Measurements from ENCODE around the gene CRABP1.
"Not testable (repeated sequence)": the region's sequence is repeated elsewhere in the genome, so short reads cannot be mapped to it uniquely, and the experiment has no call there.

Gene CRABP1

GRCh38 chr15:78374436-78375393 is 34.6 kb downstream of the CRABP1 start:
- no peak for DNase-seq (ENCODE audit: low read depth)

DNA sequence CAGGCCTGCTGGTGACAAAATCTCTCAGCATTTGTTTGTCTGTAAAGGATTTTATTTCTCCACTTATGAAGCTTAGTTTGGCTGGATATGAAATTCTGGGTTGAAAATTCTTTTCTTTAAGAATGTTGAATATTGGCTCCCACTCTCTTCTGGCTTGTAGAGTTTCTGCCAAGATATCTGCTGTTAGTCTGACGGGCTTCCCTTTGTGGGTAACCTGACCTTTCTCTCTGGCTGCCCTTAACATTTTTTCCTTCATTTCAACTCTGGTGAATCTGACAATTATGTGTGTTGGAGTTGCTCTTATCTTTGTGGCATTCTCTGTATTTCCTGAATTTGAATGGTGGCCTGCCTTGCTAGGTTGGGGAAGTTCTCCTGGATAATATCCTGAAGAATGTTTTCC is 40.0 kb downstream of the CRABP1 start:
- not testable (repeated sequence) for DNase-seq (ENCODE audit: low read depth)

DNA sequence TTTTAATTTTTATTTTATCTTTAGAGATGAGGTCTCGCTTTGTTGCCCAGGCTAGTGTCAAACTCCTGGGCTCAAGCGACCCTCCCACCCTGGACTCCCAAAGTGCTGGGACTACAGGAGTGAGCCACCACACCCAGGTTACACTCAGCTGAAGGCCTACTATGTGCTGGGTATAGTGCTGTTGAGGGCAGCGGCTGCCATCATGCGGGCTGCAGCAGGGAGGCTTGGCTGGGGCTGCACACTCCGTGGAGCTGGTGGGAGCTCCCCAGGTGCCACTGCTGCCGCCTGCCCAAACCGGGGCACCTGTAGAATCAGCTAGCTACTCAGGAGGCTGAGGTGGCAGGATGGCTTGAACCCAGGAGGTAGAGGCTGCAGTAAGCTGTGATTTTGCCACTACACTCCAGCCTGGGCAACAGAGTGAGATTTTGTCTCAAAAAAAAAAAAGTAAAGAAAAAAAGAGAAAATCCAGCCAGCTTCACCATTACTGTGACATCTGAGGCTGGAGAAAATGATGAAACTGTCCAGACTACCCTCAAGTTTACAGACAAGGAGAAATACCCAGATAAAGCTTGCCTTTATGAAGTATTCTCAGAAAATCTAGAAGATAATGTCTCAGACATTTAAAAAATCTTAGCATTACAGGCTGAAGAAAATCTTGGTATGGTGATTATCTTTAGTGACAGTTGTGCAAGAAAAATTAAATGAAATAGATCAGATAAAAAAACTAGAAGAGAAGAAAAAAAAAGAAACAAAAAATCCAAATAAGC is 42.1 kb downstream of the CRABP1 start:
- DNase-seq (ENCODE audit: low read depth): no peak

DNA sequence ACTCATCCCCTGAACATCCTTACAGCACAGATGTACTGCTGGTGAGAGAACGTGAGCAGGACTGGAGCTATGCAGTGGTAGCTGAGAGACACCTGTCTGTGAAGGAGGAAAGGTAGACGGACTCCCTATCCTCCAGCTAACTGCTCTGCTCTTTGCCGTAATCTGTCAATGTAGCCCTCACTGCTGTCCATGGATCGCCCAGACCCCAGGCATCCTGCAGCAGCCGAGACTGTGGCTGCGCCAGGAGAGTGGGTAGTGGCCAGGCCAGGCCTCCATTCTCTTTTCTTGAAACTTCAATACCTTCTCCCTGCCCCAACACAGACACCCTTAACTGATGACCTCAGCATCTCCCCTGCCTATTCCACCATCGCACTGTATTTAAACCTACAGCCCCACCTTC is 44.5 kb downstream of the CRABP1 start:
- DNase-seq (ENCODE audit: low read depth): no peak

DNA sequence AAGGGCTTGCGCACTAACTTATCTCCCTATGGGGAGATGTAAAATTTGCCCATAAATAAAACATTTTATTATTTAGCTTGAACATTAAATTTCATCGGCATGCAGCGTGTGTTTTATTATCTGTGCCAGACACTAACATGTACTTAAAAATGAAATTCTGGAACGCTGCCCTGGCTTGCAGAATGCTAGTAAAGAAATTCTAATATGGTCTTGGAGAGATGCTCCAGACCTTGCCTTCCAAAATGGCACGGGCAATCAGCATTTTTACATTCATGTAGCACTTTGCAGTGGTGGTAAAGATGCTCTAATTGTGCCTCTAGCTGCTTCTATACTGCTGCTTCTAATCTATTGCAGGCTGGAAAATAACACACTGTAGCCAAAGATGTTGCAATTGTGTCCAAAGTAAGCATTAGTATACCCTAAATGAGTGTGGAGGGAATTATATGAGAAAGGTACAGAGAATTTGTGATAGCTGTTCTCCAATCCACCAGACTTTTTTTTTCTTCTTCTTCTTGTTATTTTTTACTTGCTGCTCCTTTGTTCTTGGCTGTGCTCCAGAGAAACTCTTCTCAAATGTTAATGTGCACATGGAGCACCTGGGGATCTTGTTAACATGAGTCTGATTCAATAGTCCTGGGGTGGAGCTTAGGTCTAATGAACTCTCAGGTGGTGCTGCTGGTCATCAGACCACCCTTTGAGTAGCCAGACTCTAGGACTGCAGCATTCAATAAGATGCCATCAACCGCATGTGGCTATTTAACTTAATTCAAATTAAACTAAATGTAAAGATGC is 47.3 kb downstream of the CRABP1 start:
- DNase-seq (ENCODE audit: low read depth): no peak

GRCh38 chr15:78388865-78389264 is 48.7 kb downstream of the CRABP1 start:
- no peak for DNase-seq (ENCODE audit: low read depth)

DNA sequence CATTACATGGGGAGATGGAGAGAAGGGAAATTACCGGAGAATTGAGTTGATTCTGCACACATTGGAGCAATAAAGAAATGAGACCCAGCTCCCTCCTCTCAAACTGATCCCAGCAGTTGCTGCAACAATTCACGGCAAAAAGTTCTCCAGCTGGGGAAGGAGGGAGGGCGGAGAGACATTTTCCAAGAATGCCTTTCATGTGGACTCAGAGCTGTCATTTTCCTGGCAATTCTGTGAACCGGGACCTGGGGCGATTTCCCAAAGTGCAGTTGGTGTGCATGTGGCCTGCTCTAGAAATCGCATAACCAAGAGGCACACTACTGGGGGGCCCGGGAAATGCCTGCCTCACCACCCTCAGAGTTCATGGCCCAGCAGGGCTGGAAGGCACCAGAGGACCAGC is 49.2 kb downstream of the CRABP1 start:
- DNase-seq (ENCODE audit: low read depth): no peak

DNA sequence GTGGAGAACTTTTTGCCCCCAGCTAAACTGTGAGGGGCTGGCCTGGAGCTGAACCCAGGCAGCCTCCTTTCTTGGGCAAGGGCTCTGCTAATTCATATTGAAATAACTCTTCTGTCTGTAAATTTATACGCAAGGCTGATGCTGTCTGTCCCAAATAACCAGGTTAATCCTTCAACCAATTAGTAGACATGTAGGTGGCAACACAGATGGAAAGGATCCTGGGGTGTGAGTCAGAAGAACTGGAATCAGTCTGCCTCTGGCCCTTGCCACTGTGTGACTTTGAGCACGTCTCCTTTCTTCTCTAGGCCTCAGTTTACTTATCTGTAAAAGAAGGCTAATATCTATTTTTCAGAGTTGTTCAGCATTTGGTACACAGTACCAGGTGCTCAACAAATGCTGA is 49.6 kb downstream of the CRABP1 start:
- no peak for DNase-seq (ENCODE audit: low read depth)

GRCh38 chr15:78390242-78390641 is 50.1 kb downstream of the CRABP1 start:
- DNase-seq (ENCODE audit: low read depth): no peak

DNA sequence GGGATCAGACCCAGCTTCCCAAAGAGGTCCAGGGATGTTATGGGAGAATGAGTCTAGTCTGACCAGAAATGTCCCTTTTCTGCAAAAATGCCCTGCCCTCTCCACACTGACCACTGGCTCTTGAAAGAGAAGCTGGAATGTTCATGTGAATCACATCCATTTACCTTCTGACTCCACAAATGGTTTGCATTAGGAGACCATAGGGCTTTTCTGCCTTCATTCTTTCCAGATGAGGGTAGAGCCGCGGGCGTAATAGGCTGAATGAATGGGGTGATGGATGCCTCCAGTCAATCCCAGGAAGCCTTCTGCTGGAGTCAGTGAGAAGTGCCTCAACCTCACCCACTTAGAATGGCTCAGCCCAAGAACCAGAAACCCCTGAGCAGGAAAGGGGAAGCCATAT is 50.7 kb downstream of the CRABP1 start:
- no peak for DNase-seq (ENCODE audit: low read depth)

- DNase-seq (ENCODE audit: low read depth): no peak
These were observed 51.6 kb downstream of the CRABP1 start for GRCh38 chr15:78391781-78392180.

- DNase-seq (ENCODE audit: low read depth): no peak
These were observed 52.3 kb downstream of the CRABP1 start for GRCh38 chr15:78392430-78392829.

DNA sequence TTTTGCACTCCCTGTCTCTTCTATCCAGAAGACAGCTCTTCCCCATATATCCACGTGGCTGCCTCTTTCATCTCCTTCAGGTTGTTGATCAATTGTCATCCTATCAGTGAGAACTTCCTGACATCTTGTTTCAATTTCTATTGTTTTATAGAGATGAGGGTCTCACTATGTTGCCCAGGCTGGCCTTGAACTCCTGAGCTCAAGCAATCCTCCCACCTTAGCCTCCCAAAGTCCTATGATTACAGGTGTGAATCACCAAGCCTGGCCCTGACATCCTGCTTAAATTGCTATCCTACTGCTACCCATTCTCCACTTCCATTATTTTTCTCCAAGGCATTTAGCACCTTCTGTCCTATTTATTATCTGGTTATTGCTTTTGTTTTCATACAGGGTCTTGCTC is 53.0 kb downstream of the CRABP1 start:
- no peak for DNase-seq (ENCODE audit: low read depth)

DNA sequence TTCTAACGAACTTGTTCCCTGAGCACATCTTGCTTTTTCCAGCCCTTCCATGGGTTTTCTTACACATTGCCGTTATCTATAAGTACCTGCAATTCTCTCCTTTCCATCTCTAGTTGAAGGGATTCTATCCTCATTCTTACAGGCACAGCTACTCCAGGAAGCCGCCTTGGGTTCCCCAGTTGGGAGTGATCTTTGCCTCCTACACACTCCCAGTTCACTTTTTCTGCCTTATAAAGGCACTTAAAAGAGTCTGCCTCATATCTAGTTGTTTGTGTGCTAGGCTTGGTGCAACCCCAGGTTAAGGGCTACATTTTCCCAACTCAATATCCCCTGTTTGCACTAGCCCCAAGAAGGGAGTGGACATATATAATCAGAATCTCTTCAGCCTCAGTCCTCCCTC is 53.9 kb downstream of the CRABP1 start:
- DNase-seq (ENCODE audit: low read depth): no peak

DNA sequence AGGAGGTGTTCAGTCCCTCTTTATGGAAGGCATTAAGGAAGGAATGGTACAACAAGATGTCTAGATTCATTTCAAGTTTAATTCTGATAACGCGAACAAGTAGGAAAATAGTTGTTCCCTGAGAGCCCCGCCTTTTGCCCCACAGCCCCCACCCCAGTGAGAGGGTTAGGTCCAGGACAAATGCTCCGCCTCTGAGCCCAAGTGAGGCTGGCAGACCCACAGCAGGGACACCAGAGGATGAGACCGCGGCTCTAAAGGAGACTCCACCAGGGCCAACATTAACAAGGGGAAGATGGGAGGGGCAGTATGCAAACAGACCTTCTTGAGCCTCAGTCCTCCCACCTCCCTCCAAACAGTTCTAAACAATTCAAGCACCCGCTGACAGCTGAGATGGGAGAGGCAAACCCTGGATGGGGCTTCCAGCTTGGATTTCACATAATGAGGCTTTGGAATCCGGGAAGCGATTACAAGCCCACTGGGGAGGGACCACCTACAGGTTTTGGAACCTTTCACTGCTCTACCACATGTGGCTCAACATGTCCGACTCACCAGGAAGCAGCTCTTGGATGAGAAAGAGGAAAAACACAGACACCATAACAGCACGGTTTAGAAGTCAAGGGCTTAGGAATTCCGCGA is 54.9 kb downstream of the CRABP1 start:
- no peak for DNase-seq (ENCODE audit: low read depth)

DNA sequence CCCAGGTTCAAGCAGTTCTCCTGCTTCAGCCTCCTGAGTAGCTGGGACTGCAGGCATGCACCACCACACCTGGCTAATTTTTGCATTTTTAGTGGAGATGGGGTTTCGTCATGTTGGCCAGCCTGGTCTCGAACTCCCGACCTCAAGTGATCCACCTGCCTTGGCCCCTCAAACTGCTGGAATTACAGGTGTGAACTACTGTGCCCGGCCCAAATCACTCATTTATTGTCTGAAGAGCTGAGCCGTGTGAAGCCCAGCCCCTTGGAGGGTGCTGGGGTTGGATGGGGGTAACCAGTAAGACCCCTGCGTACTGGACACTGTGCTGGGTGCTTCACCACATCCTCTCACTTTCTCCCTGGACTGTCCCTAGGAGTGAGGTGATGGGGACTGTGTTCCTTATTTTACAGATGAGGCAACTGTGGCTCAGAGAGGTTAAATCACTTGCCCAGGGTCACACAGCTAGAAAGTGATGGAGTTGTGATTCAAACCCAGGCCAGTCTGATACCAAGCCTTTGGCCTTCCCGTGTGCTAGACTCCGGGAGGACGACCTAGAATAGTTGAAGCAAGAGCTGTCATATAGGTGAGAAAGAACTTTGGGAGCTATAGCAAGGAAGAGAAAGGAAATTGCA is 56.1 kb downstream of the CRABP1 start:
- DNase-seq (ENCODE audit: low read depth): no peak

- DNase-seq (ENCODE audit: low read depth): no peak
These were observed 56.8 kb downstream of the CRABP1 start for GRCh38 chr15:78396976-78397375.

DNA sequence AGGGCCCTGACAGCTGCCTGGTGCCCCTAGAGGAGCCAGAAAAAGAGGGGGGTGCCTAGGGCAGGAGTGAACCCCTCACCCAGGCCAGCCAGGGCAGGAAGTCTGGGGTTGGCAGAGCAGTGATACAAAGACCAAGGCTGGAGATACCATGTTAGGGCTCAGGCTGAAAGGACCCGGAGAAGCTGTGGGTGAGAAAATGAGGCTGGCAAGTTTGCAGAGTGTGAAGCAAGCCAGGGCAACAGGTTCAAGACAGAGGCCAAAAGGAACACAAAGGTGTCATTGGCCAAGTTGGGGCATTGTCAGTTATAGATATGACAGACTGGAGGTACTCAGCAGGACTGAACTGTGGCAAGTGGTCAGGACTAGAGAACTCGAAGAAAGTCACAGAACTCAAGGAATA is 57.2 kb downstream of the CRABP1 start:
- DNase-seq (ENCODE audit: low read depth): no peak
